Loucy (cell line): Measurements from ENCODE around the gene KLF13.

ENCODE experiments used
- H2AFZ ChIP-seq: fragments of 200-600 bp; sonication (generic); 2 replicates; pipeline ENCODE4 v1.6.0; 2016; ENCODE audit warnings: antibody characterized with exemption, mild to moderate bottlenecking, low read length, moderate library complexity
- H3F3A ChIP-seq: fragments of 200-600 bp; 2 replicates; pipeline ENCODE4 v1.6.0; 2016; ENCODE audit warnings: antibody characterized with exemption, low read depth, mild to moderate bottlenecking
- H3K27me3 ChIP-seq: fragments of 200-600 bp; sonication (generic); 2 replicates; pipeline ENCODE4 v1.6.1; 2014; ENCODE audit warnings: low read length, mild to moderate bottlenecking; ENCODE audit not compliant: insufficient read depth, poor library complexity, severe bottlenecking
- H3K36me3 ChIP-seq: fragments of 200-600 bp; sonication (generic); 2 replicates; pipeline ENCODE4 v1.6.1; 2016; ENCODE audit warnings: low read length; ENCODE audit not compliant: insufficient read depth
- H3K4me1 ChIP-seq: fragments of 200-600 bp; sonication (generic); 2 replicates; pipeline ENCODE4 v1.5.1; 2014; ENCODE audit warnings: low read length, mild to moderate bottlenecking; ENCODE audit not compliant: insufficient read depth, poor library complexity, severe bottlenecking
- H3K4me2 ChIP-seq: fragments of 200-600 bp; sonication (generic); 2 replicates; pipeline ENCODE4 v1.6.0; 2014; ENCODE audit warnings: antibody characterized with exemption, low read length, low read depth, mild to moderate bottlenecking; ENCODE audit not compliant: poor library complexity, severe bottlenecking
- H3K4me3 ChIP-seq: fragments of 200-600 bp; sonication (generic); 2 replicates; pipeline ENCODE4 v1.5.1; 2014; ENCODE audit warnings: low read length, mild to moderate bottlenecking, mixed read lengths; ENCODE audit not compliant: poor library complexity, severe bottlenecking
- H3K79me2 ChIP-seq: fragments of 200-600 bp; sonication (generic); 2 replicates; pipeline ENCODE4 v1.6.1; 2014; ENCODE audit warnings: low read length; ENCODE audit not compliant: insufficient read depth
- H3K9ac ChIP-seq: fragments of 200-600 bp; sonication (generic); 2 replicates; pipeline ENCODE4 v1.6.0; 2014; ENCODE audit warnings: mild to moderate bottlenecking, low read depth, low read length, moderate library complexity; ENCODE audit not compliant: poor library complexity, severe bottlenecking
- H3K9me2 ChIP-seq: fragments of 200-600 bp; sonication (generic); replicated peaks from 2 replicates; pipeline ENCODE4 v1.6.1; 2016; ENCODE audit warnings: low read depth, low read length, mixed read lengths
- H3K9me3 ChIP-seq: fragments of 200-600 bp; sonication (generic); 2 replicates; pipeline ENCODE4 v1.6.1; 2014; ENCODE audit warnings: mild to moderate bottlenecking, antibody characterized with exemption, low read length, low read depth; ENCODE audit not compliant: insufficient read depth
- H4K20me1 ChIP-seq: fragments of 200-600 bp; sonication (generic); 2 replicates; pipeline ENCODE4 v1.6.0; 2014; ENCODE audit warnings: antibody characterized with exemption, low read length, mild to moderate bottlenecking; ENCODE audit not compliant: insufficient read depth, poor library complexity, severe bottlenecking
- CTCF ChIP-seq: fragments of 200-600 bp; sonication (generic); conservative IDR thresholded peaks from 2 replicates; pipeline ENCODE4 v1.5.1; 2014; ENCODE audit warnings: mild to moderate bottlenecking, antibody characterized with exemption, low read length
- EZH2phosphoT487 ChIP-seq: fragments of 200-600 bp; IDR thresholded peaks from 2 replicates; pipeline ENCODE4 v1.6.1; 2018; ENCODE audit warnings: antibody characterized with exemption, mild to moderate bottlenecking, moderate library complexity, borderline replicate concordance

The KLF13 gene

GRCh38 chr15:31400222-31400927 lies 73.7 kb downstream of the KLF13 start:
- H3K79me2 ChIP-seq: no peaks in the 10 kb centered on the region
- no peak overlapping the region for H3K4me3 ChIP-seq
- H3K27me3 ChIP-seq: no peaks in the 10 kb centered on the region
- no peaks in the 10 kb centered on the region for H4K20me1 ChIP-seq
- no peaks in the 10 kb centered on the region for H3K9me3 ChIP-seq
- no peaks in the 10 kb centered on the region for H3K36me3 ChIP-seq
- H3K4me1 ChIP-seq: peaks cover 2% of the 10 kb centered on the region
- H2AFZ ChIP-seq: no peak overlapping the region
- H3K9me2 ChIP-seq: no peaks in the 10 kb centered on the region
- H3K9ac ChIP-seq: no peak overlapping the region
- TF ChIP-seq EZH2phosphoT487 (no peak), CTCF (no peak)
- H3K4me2 ChIP-seq: no peak overlapping the region
- no peaks in the 10 kb centered on the region for H3F3A ChIP-seq

DNA sequence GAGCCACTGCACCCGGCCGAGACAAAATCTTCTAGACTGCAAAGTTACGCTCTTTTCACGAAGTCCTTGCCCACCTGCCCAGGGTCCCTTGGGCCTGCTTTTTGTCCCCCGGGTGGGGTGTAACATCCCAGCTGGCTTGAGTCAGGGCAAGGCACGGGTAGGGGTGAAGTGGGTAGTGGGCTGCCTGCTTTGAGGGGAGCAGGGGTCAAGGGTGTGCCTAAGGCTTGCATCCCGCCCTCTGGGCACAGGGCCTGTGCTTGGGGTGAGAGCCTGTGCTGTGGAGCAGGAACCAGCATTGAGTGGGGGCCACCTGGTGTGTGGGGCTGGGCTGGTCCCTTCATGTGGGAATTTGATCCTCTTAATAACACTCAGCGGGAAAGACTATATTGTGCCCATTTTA lies 74.6 kb downstream of the KLF13 start:
- no peak for TF ChIP-seq CTCF
- TF ChIP-seq EZH2phosphoT487: no peak
- Histone ChIP-seq H3K4me1 (peaks cover 2% of the 10 kb centered on the region), H3K4me3 (no peak overlapping the region), H3K79me2 (no peaks in the 10 kb centered on the region), H3K4me2 (no peak overlapping the region), H3K9me3 (no peaks in the 10 kb centered on the region), H2AFZ (no peak overlapping the region), H3F3A (no peaks in the 10 kb centered on the region), H4K20me1 (no peaks in the 10 kb centered on the region), H3K9ac (no peak overlapping the region), H3K9me2 (no peaks in the 10 kb centered on the region), H3K36me3 (no peaks in the 10 kb centered on the region), H3K27me3 (no peaks in the 10 kb centered on the region)

DNA sequence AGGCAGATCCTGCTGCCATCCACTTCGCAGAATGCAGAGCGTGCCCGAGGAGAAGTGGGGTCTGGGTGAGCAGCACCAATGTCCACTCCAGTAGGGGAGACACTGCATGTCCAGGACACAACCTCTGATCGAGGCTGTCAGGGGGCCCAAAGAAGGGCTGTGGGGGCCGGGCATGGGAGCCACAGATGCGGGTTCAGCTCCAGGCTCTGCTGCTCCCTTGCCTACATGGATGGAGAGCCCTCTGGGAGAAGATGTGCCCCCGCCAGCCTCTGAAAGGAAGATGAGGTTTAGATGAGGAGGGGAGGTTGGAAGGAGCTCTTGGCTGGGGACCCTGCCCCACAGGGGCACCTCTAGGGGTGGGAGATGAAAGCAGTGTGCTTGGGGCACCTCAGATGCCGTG lies 75.4 kb downstream of the KLF13 start:
- TF ChIP-seq CTCF: no peak
- TF ChIP-seq EZH2phosphoT487: no peak
- H3K79me2 ChIP-seq: no peaks in the 10 kb centered on the region
- no peaks in the 10 kb centered on the region for H3K27me3 ChIP-seq
- H3K4me1 ChIP-seq: peaks cover 2% of the 10 kb centered on the region
- H3K4me2 ChIP-seq: no peak overlapping the region
- H3K9ac ChIP-seq: no peak overlapping the region
- H2AFZ ChIP-seq: no peak overlapping the region
- no peaks in the 10 kb centered on the region for H3F3A ChIP-seq
- H3K36me3 ChIP-seq: no peaks in the 10 kb centered on the region
- H3K9me2 ChIP-seq: no peaks in the 10 kb centered on the region
- H3K4me3 ChIP-seq: no peak overlapping the region
- H3K9me3 ChIP-seq: no peaks in the 10 kb centered on the region
- H4K20me1 ChIP-seq: no peaks in the 10 kb centered on the region
